Mesenchymal stem cell (in vitro differentiated cells and primary cell): ENCODE data around the gene SPATS2L.

ENCODE experiments used
- DNase-seq: peaks from one replicate; pipeline ENCODE4 v3.0.0-alpha.2; 2013
- H2AFZ ChIP-seq: one replicate; pipeline ENCODE4 v1.6.1; 2013; ENCODE audit warnings: low read depth, mild to moderate bottlenecking, control low read depth, inconsistent platforms, low read length, moderate library complexity
- H2AK5ac ChIP-seq: 2 replicates; pipeline ENCODE4 v1.6.1; 2013; ENCODE audit warnings: low read length, moderate library complexity, mild to moderate bottlenecking, inconsistent platforms; ENCODE audit not compliant: severe bottlenecking
- H2BK120ac ChIP-seq: one replicate; pipeline ENCODE4 v1.6.1; 2013; ENCODE audit warnings: low read depth, mild to moderate bottlenecking, inconsistent platforms, low read length, moderate library complexity
- H2BK12ac ChIP-seq, 2 experiments: one replicate each; pipeline ENCODE4 v1.6.1; 2013; ENCODE audit warnings: inconsistent platforms in 2 of 2, low read length in 2 of 2, mild to moderate bottlenecking in 2 of 2, moderate library complexity in 2 of 2, control low read depth in 1 of 2
- H2BK15ac ChIP-seq: one replicate; pipeline ENCODE4 v1.6.1; 2013; ENCODE audit warnings: mild to moderate bottlenecking, low read depth, inconsistent platforms; ENCODE audit not compliant: poor library complexity, severe bottlenecking
- H2BK5ac ChIP-seq: 2 replicates; pipeline ENCODE4 v1.6.1; 2013; ENCODE audit warnings: low read depth, mild to moderate bottlenecking, low read length, control low read depth, inconsistent platforms; ENCODE audit not compliant: poor library complexity, severe bottlenecking
- H3K14ac ChIP-seq, 2 experiments: one replicate each; pipeline ENCODE4 v1.6.1; 2013; ENCODE audit warnings: inconsistent platforms in 2 of 2, low read length in 2 of 2, control low read depth in 1 of 2, mild to moderate bottlenecking in 1 of 2, moderate library complexity in 1 of 2
- H3K18ac ChIP-seq, 2 experiments: one replicate each; pipeline ENCODE4 v1.6.1; 2013; ENCODE audit warnings: inconsistent platforms in 2 of 2, low read length in 2 of 2, control low read depth in 1 of 2, low read depth in 1 of 2, mild to moderate bottlenecking in 1 of 2
- H3K23ac ChIP-seq, 2 experiments: one replicate each; pipeline ENCODE4 v1.6.1; 2013; ENCODE audit warnings: inconsistent platforms in 2 of 2, low read length in 2 of 2, mild to moderate bottlenecking in 2 of 2, moderate library complexity in 2 of 2, control low read depth in 1 of 2
- H3K27ac ChIP-seq: 2 replicates; pipeline ENCODE4 v1.5.1; 2013; ENCODE audit warnings: mild to moderate bottlenecking, moderate library complexity, low read length, control low read depth, inconsistent platforms; ENCODE audit not compliant: poor library complexity, severe bottlenecking
- H3K27me3 ChIP-seq, 2 experiments: 2 replicates each; pipeline versions ENCODE4 v1.6.1 to v1.7.0; 2013; ENCODE audit warnings: low read length in 2 of 2, mild to moderate bottlenecking in 2 of 2, moderate library complexity in 2 of 2, control low read depth in 1 of 2, inconsistent platforms in 1 of 2; ENCODE audit not compliant: control insufficient read depth in 1 of 2, insufficient read depth in 1 of 2
- H3K36me3 ChIP-seq, 2 experiments: 2 replicates each; pipeline versions ENCODE4 v1.6.1 to v1.7.0; 2013; ENCODE audit warnings: low read length in 2 of 2, control low read depth in 1 of 2, inconsistent platforms in 1 of 2, low read depth in 1 of 2, mild to moderate bottlenecking in 1 of 2; ENCODE audit not compliant: insufficient read depth in 2 of 2, control insufficient read depth in 1 of 2
- H3K4ac ChIP-seq, 2 experiments: one replicate each; pipeline ENCODE4 v1.6.1; 2013; ENCODE audit warnings: inconsistent platforms in 2 of 2, low read length in 2 of 2, mild to moderate bottlenecking in 2 of 2, moderate library complexity in 2 of 2, control low read depth in 1 of 2, low read depth in 1 of 2
- H3K4me1 ChIP-seq: 2 replicates; pipeline ENCODE4 v1.6.1; 2013; ENCODE audit warnings: low read depth, low read length, control low read depth; ENCODE audit not compliant: control insufficient read depth, insufficient read depth
- H3K4me2 ChIP-seq: 2 replicates; pipeline ENCODE4 v1.6.1; 2013; ENCODE audit warnings: low read length, mild to moderate bottlenecking, inconsistent platforms; ENCODE audit not compliant: poor library complexity, severe bottlenecking
- H3K4me3 ChIP-seq, 2 experiments: 2 replicates each; pipeline versions ENCODE4 v1.5.1 to v1.7.0; 2013; ENCODE audit warnings: low read length in 2 of 2, mild to moderate bottlenecking in 2 of 2, control low read depth in 1 of 2, low read depth in 1 of 2; ENCODE audit not compliant: insufficient read depth in 1 of 2
- H3K79me1 ChIP-seq: replicated peaks from 2 replicates; pipeline ENCODE4 v1.6.1; 2013; ENCODE audit warnings: mild to moderate bottlenecking, control low read depth, low read length, inconsistent platforms; ENCODE audit not compliant: poor library complexity, severe bottlenecking
- H3K9ac ChIP-seq: 2 replicates; pipeline ENCODE4 v1.7.0; 2013; ENCODE audit warnings: mild to moderate bottlenecking, low read length, moderate library complexity
- H3K9me3 ChIP-seq: 2 replicates; pipeline ENCODE4 v1.7.0; 2013; ENCODE audit warnings: mild to moderate bottlenecking, low read length; ENCODE audit not compliant: control insufficient read depth
- H4K8ac ChIP-seq: one replicate; pipeline ENCODE4 v1.6.1; 2013; ENCODE audit warnings: inconsistent platforms, mild to moderate bottlenecking, low read length, moderate library complexity
- H4K91ac ChIP-seq: one replicate; pipeline ENCODE4 v1.6.1; 2013; ENCODE audit warnings: mild to moderate bottlenecking, low read length, inconsistent platforms
- WGBS: methylation state at CpG from one replicate; pipeline ENCODE4 v1.1.7; 2013; ENCODE audit warnings: mixed read lengths; 5-methylcytosine and 5-hydroxymethylcytosine counted together

The SPATS2L gene

GRCh38 chr2:200449149-200449548 lies 142.7 kb downstream of the SPATS2L start:
- no peak overlapping the region for H4K91ac ChIP-seq
- H3K27me3 ChIP-seq, result no peaks in the 10 kb centered on the region
- H2BK15ac ChIP-seq, result no peak overlapping the region
- H3K9me3 ChIP-seq, result no peaks in the 10 kb centered on the region
- H3K27ac ChIP-seq, result no peak overlapping the region
- H2BK5ac ChIP-seq, result no peak overlapping the region
- H4K8ac ChIP-seq, result no peak overlapping the region
- no peak overlapping the region for H3K9ac ChIP-seq
- no peak overlapping the region for H2BK12ac ChIP-seq
- no peak overlapping the region for H2AK5ac ChIP-seq
- no peak overlapping the region for H3K23ac ChIP-seq
- H3K14ac ChIP-seq, result no peak overlapping the region
- H3K36me3 ChIP-seq, result peaks cover 33 to 40% of the 10 kb centered on the region in 2 experiments
- no peak for DNase-seq
- no peak overlapping the region for H2AFZ ChIP-seq
- H3K18ac ChIP-seq, result no peak overlapping the region
- WGBS, result 85% methylated on average over 4 of the region's 4 CpGs
- no peak overlapping the region for H3K4me2 ChIP-seq
- no peak overlapping the region for H3K4me3 ChIP-seq
- peaks cover 33% of the 10 kb centered on the region for H3K79me1 ChIP-seq
- H2BK120ac ChIP-seq, result no peak overlapping the region
- no peak overlapping the region for H3K4ac ChIP-seq
- H3K4me1 ChIP-seq, result no peaks in the 10 kb centered on the region

GRCh38 chr2:200450288-200450687 lies 143.8 kb downstream of the SPATS2L start:
- Histone ChIP-seq H3K36me3 (peaks cover 28 to 40% of the 10 kb centered on the region in 2 experiments), H3K4me2 (no peak overlapping the region), H2BK120ac (no peak overlapping the region), H4K8ac (no peak overlapping the region), H4K91ac (no peak overlapping the region), H2AFZ (no peak overlapping the region), H3K23ac (no peak overlapping the region), H3K9ac (no peak overlapping the region), H2BK12ac (no peak overlapping the region), H3K9me3 (no peaks in the 10 kb centered on the region), H2BK5ac (no peak overlapping the region), H3K4ac (no peak overlapping the region), H3K27me3 (no peaks in the 10 kb centered on the region), H3K79me1 (peaks cover 27% of the 10 kb centered on the region), H3K4me1 (peaks cover 1% of the 10 kb centered on the region), H3K4me3 (no peak overlapping the region), H3K18ac (no peak overlapping the region), H2AK5ac (no peak overlapping the region), H3K27ac (no peak overlapping the region), H3K14ac (no peak overlapping the region), H2BK15ac (no peak overlapping the region)
- WGBS, result 88% methylated on average over 1 of the region's 2 CpGs
- DNase-seq, result no peak

GRCh38 chr2:200451511-200451910 lies 145.0 kb downstream of the SPATS2L start:
- no peak overlapping the region for H3K18ac ChIP-seq
- peaks cover 27 to 31% of the 10 kb centered on the region in 2 experiments for H3K36me3 ChIP-seq
- H2BK120ac ChIP-seq, result no peak overlapping the region

GRCh38 chr2:200452377-200452776 lies 145.9 kb downstream of the SPATS2L start:
- H3K9me3 ChIP-seq, result no peaks in the 10 kb centered on the region
- no peaks in the 10 kb centered on the region for H3K27me3 ChIP-seq
- no peak overlapping the region for H4K91ac ChIP-seq
- no peak overlapping the region for H2BK15ac ChIP-seq
- no peak overlapping the region for H3K4me2 ChIP-seq
- no CpG with 5 or more reads among the region's 2 CpGs for WGBS
- H2AK5ac ChIP-seq, result no peak overlapping the region
- H3K36me3 ChIP-seq, result peaks cover 28 to 34% of the 10 kb centered on the region in 2 experiments
- no peak overlapping the region for H3K9ac ChIP-seq
- no peak overlapping the region for H3K4ac ChIP-seq
- no peak overlapping the region for H2BK120ac ChIP-seq
- peaks cover 5% of the 10 kb centered on the region for H3K4me1 ChIP-seq
- H2BK5ac ChIP-seq, result no peak overlapping the region
- H3K27ac ChIP-seq, result no peak overlapping the region
- H2AFZ ChIP-seq, result no peak overlapping the region
- no peak overlapping the region for H2BK12ac ChIP-seq
- no peak overlapping the region for H3K23ac ChIP-seq
- DNase-seq, result no peak
- peaks cover 26% of the 10 kb centered on the region for H3K79me1 ChIP-seq
- H3K4me3 ChIP-seq, result no peak overlapping the region
- H3K14ac ChIP-seq, result no peak overlapping the region
- no peak overlapping the region for H4K8ac ChIP-seq
- no peak overlapping the region for H3K18ac ChIP-seq

More at GRCh38 chr2:200451511-200451910, 145.0 kb downstream of the SPATS2L start:
- H2AK5ac ChIP-seq, result no peak overlapping the region
- H3K14ac ChIP-seq, result no peak overlapping the region
- no peak overlapping the region for H3K27ac ChIP-seq
- H3K4ac ChIP-seq, result no peak overlapping the region
- H3K27me3 ChIP-seq, result no peaks in the 10 kb centered on the region
- H4K91ac ChIP-seq, result no peak overlapping the region
- WGBS, result 89% methylated on average over 1 of the region's 2 CpGs
- H3K4me1 ChIP-seq, result peaks cover 5% of the 10 kb centered on the region
- no peak overlapping the region for H3K4me3 ChIP-seq
- H3K9me3 ChIP-seq, result no peaks in the 10 kb centered on the region
- H3K23ac ChIP-seq, result no peak overlapping the region
- no peak overlapping the region for H3K9ac ChIP-seq
- H2AFZ ChIP-seq, result no peak overlapping the region
- H3K4me2 ChIP-seq, result no peak overlapping the region
- no peak overlapping the region for H2BK12ac ChIP-seq
- no peak overlapping the region for H2BK5ac ChIP-seq
- no peak overlapping the region for H2BK15ac ChIP-seq
- H3K79me1 ChIP-seq, result peaks cover 24% of the 10 kb centered on the region
- no peak overlapping the region for H4K8ac ChIP-seq
- DNase-seq, result no peak
